Stimulated activated CD4-positive, alpha-beta T cell treated with anti-CD3 and anti-CD28 coated beads, Interleukin-1b, Interleukin-23, amount 100 ng/mL, for 1 hour (primary cell): ENCODE data around the gene GUF1.

Experiments used
- DNase-seq, 2 donors: peaks; one replicate each; pipeline ENCODE4 v3.0.0-alpha.2; 2020; ENCODE audit warnings: low read depth in 2 of 2

Gene GUF1

GRCh38 chr4:44678094-44679041, at the start of gene GUF1:
Gene GUF1 (plus strand): TSS chr4:44678420. CDS start chr4:44678623, 203 bp downstream.
- DNase-seq, result peak; percentile 58 to 75

GRCh38 chr4:44629280-44629866, 48.8 kb upstream of the GUF1 start:
- no peak for DNase-seq

GRCh38 chr4:44632089-44632488, 46.1 kb upstream of the GUF1 start:
- DNase-seq, result no peak

- no peak for DNase-seq
Measured at GRCh38 chr4:44632733-44633132, 45.5 kb upstream of the GUF1 start.

- no peak for DNase-seq
Measured at GRCh38 chr4:44638091-44638490, 40.1 kb upstream of the GUF1 start.

- no peak for DNase-seq
Measured at GRCh38 chr4:44646151-44646550, 32.1 kb upstream of the GUF1 start.

GRCh38 chr4:44651425-44651824, 26.8 kb upstream of the GUF1 start, which contains the start of gene YIPF7:
Gene YIPF7 (minus strand): TSS chr4:44651625. CDS start chr4:44650100, 1,525 bp downstream.
- no peak for DNase-seq

GRCh38 chr4:44652002-44652401, 26.2 kb upstream of the GUF1 start:
- DNase-seq, result no peak

GRCh38 chr4:44660396-44660795, 17.8 kb upstream of the GUF1 start:
- no peak for DNase-seq

- DNase-seq, result no peak
Measured at GRCh38 chr4:44661940-44662622, 16.1 kb upstream of the GUF1 start.

- no peak for DNase-seq
Measured at GRCh38 chr4:44662623-44663005, 15.6 kb upstream of the GUF1 start.

GRCh38 chr4:44663539-44664263, 14.5 kb upstream of the GUF1 start:
- DNase-seq, result no peak

- DNase-seq, result no peak
Measured at GRCh38 chr4:44668526-44668925, 9.7 kb upstream of the GUF1 start.

- DNase-seq, result no peak
Measured at GRCh38 chr4:44670506-44671199, 7.6 kb upstream of the GUF1 start.

- DNase-seq, result no peak
Measured at GRCh38 chr4:44671636-44672035, 6.6 kb upstream of the GUF1 start.

- no peak for DNase-seq
Measured at GRCh38 chr4:44674471-44674870, 3.7 kb upstream of the GUF1 start.

- DNase-seq, result no peak
Measured at GRCh38 chr4:44675366-44675765, 2.9 kb upstream of the GUF1 start.

GRCh38 chr4:44679060-44679459, 840 bp downstream of the GUF1 start:
- DNase-seq, result no peak

GRCh38 chr4:44684648-44685047, 6.4 kb downstream of the GUF1 start:
- DNase-seq, result no peak

GRCh38 chr4:44700427-44700826, 22.2 kb downstream of the GUF1 start:
- DNase-seq, result no peak

- DNase-seq, result no peak
Measured at GRCh38 chr4:44701037-44701436, 22.8 kb downstream of the GUF1 start.
